Measurements from ENCODE around the gene SH2D1B.

Gene SH2D1B

GRCh38 chr1:162380061-162380846 is 31.7 kb downstream of the SH2D1B start:
- no peak for DNase-seq

- no peak for DNase-seq
Measured at GRCh38 chr1:162376691-162377090, 35.2 kb downstream of the SH2D1B start, which contains the start of gene SPATA46. TSS of gene SPATA46 (minus strand) at chr1:162376854. CDS start at chr1:162376790, 64 bp downstream.

- no peak for DNase-seq
Measured at GRCh38 chr1:162375463-162375862, 36.5 kb downstream of the SH2D1B start.

- no peak for DNase-seq
Measured at GRCh38 chr1:162374406-162374805, 37.5 kb downstream of the SH2D1B start.

- no peak for DNase-seq
Measured at GRCh38 chr1:162373541-162374260, 38.2 kb downstream of the SH2D1B start.

GRCh38 chr1:162373072-162373427 is 38.9 kb downstream of the SH2D1B start:
- no peak for DNase-seq

- no peak for DNase-seq
Measured at GRCh38 chr1:162372159-162373071, 39.5 kb downstream of the SH2D1B start.

GRCh38 chr1:162371611-162372010 is 40.3 kb downstream of the SH2D1B start:
- DNase-seq = no peak

GRCh38 chr1:162370721-162371120 is 41.2 kb downstream of the SH2D1B start:
- DNase-seq = no peak

- DNase-seq = no peak
Measured at GRCh38 chr1:162370161-162370560, 41.8 kb downstream of the SH2D1B start.

- DNase-seq = no peak
Measured at GRCh38 chr1:162369571-162369970, 42.4 kb downstream of the SH2D1B start.

- DNase-seq = no peak
Measured at GRCh38 chr1:162368451-162368850, 43.5 kb downstream of the SH2D1B start.

GRCh38 chr1:162367772-162368171 is 44.2 kb downstream of the SH2D1B start:
- DNase-seq = no peak

- DNase-seq = no peak
Measured at GRCh38 chr1:162367073-162367472, 44.9 kb downstream of the SH2D1B start.

- no peak for DNase-seq
Measured at GRCh38 chr1:162366671-162367070, 45.3 kb downstream of the SH2D1B start.

- no peak for DNase-seq
Measured at GRCh38 chr1:162366149-162366548, 45.8 kb downstream of the SH2D1B start.

GRCh38 chr1:162365284-162366020 is 46.5 kb downstream of the SH2D1B start:
- no peak for DNase-seq

- no peak for DNase-seq
Measured at GRCh38 chr1:162364498-162364897, 47.4 kb downstream of the SH2D1B start.

- no peak for DNase-seq
Measured at GRCh38 chr1:162363823-162364222, 48.1 kb downstream of the SH2D1B start.

- DNase-seq = no peak
Measured at GRCh38 chr1:162361349-162361748, 50.6 kb downstream of the SH2D1B start.

GRCh38 chr1:162360874-162361260 is 51.1 kb downstream of the SH2D1B start:
- DNase-seq = no peak

GRCh38 chr1:162360237-162360873 is 51.6 kb downstream of the SH2D1B start:
- no peak for DNase-seq

Measured in NCI-H748 treated with DMSO at 0.1 percent for 48 hours (cell line).